Panc1 (cell line): ENCODE results near the gene SHE.

Experiments
- CTCF ChIP-seq: fragments of 450-650 bp; IDR thresholded peaks from 2 replicates; pipeline ENCODE4 v1.5.1; 2017; ENCODE audit warnings: mild to moderate bottlenecking
- POLR2AphosphoS5 ChIP-seq: IDR thresholded peaks from 2 replicates; pipeline ENCODE4 v1.6.1; 2012; ENCODE audit warnings: mild to moderate bottlenecking, low read depth, low read length, moderate library complexity
- SIN3A ChIP-seq: IDR thresholded peaks from 2 replicates; pipeline ENCODE4 v1.6.1; 2012; ENCODE audit warnings: low read depth, mild to moderate bottlenecking, low read length, moderate library complexity, borderline replicate concordance; ENCODE audit not compliant: insufficient read depth

DNA sequence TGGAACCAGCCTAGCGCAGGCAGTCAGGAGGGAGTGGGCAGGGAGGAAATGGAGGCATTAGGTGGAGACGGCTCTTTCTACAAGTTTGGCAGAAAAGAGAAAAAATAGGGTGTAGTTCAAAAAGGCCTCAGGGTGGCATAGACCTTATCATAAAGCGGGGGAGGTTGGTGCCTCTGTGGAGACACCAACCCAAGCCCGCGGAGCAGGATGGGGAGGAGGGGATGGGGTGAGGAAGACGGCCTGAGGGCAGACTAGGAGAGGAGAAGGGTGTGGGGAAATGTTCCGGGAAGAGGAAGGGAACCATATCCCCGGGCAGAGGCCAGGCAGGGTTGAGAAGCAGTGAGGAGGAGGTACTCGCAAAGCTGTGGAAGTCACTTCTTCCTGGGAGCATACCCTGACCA, 17.4 kb upstream of the SHE start:
- no peak for TF ChIP-seq CTCF
- no peak for TF ChIP-seq POLR2AphosphoS5
- no peak for TF ChIP-seq SIN3A
